HEK293T (cell line): ENCODE data around the gene NSMCE4A.
"Not testable (repeated sequence)": the region's sequence is repeated elsewhere in the genome, so short reads cannot be mapped to it uniquely, and the experiment has no call there.

Experiments used
- CTCF ChIA-PET: fragments of 350-600 bp; formaldehyde crosslinking; extraction: SDS; loops from one replicate; lab custom pipeline; 2021; ENCODE audit warnings: antibody characterized with exemption, inconsistent platforms; lab: Yijun Ruan, JAX
- POLR2A ChIA-PET: fragments of 350-600 bp; formaldehyde crosslinking; extraction: SDS; loops from one replicate; lab custom pipeline; 2020; ENCODE audit warnings: antibody characterized with exemption, inconsistent platforms; lab: Yijun Ruan, JAX
- DNase-seq: peaks from one replicate; pipeline ENCODE4 v3.0.0; 2012; ENCODE audit warnings: mixed read lengths; ENCODE audit errors: extremely low spot score
- ARNT ChIP-seq: fragments of 450-650 bp; IDR thresholded peaks from 2 replicates; pipeline ENCODE4 v1.6.1; 2017; ENCODE audit warnings: mild to moderate bottlenecking
- BHLHE40 ChIP-seq: fragments of 450-650 bp; IDR thresholded peaks from 2 replicates; pipeline ENCODE4 v1.6.1; 2016; ENCODE audit warnings: mild to moderate bottlenecking, moderate library complexity, borderline replicate concordance
- CTBP1 ChIP-seq: fragments of 450-650 bp; IDR thresholded peaks from 2 replicates; pipeline ENCODE4 v1.6.1; 2016; ENCODE audit warnings: borderline replicate concordance
- ELF4 ChIP-seq: fragments of 450-650 bp; IDR thresholded peaks from 2 replicates; pipeline ENCODE4 v1.6.1; 2017; ENCODE audit warnings: antibody characterized with exemption
- FOXA1 ChIP-seq: fragments of 450-650 bp; IDR thresholded peaks from 2 replicates; pipeline ENCODE4 v1.6.1; 2016; ENCODE audit warnings: mild to moderate bottlenecking
- FOXK2 ChIP-seq: fragments of 450-650 bp; IDR thresholded peaks from 2 replicates; pipeline ENCODE4 v1.6.1; 2016; ENCODE audit warnings: mild to moderate bottlenecking
- FOXM1 ChIP-seq: fragments of 450-650 bp; IDR thresholded peaks from 2 replicates; pipeline ENCODE4 v1.6.1; 2017; ENCODE audit warnings: mild to moderate bottlenecking, borderline replicate concordance
- HDGF ChIP-seq: fragments of 450-650 bp; IDR thresholded peaks from 2 replicates; pipeline ENCODE4 v1.6.1; 2017; ENCODE audit warnings: antibody characterized with exemption, borderline replicate concordance
- L3MBTL2 ChIP-seq: fragments of 450-650 bp; conservative IDR thresholded peaks from 2 replicates; pipeline ENCODE4 v1.6.1; 2016; ENCODE audit warnings: mild to moderate bottlenecking
- LEF1 ChIP-seq: fragments of 450-650 bp; IDR thresholded peaks from 2 replicates; pipeline ENCODE4 v1.6.1; 2017; ENCODE audit warnings: mild to moderate bottlenecking, borderline replicate concordance
- NFRKB ChIP-seq: fragments of 450-650 bp; IDR thresholded peaks from 2 replicates; pipeline ENCODE4 v1.6.1; 2016; ENCODE audit warnings: mild to moderate bottlenecking, moderate library complexity
- PKNOX1 ChIP-seq: fragments of 450-650 bp; IDR thresholded peaks from 2 replicates; pipeline ENCODE4 v1.6.1; 2016
- SP1 ChIP-seq: fragments of 450-650 bp; IDR thresholded peaks from 2 replicates; pipeline ENCODE4 v1.6.1; 2017
- SUZ12 ChIP-seq: fragments of 450-650 bp; IDR thresholded peaks from 2 replicates; pipeline ENCODE4 v1.6.1; 2016; ENCODE audit warnings: mild to moderate bottlenecking
- TARDBP ChIP-seq: fragments of 450-650 bp; IDR thresholded peaks from 2 replicates; pipeline ENCODE4 v1.6.1; 2016
- ZNF384 ChIP-seq: fragments of 450-650 bp; IDR thresholded peaks from 2 replicates; pipeline ENCODE4 v1.6.1; 2016

NSMCE4A gene

GRCh38 chr10:121921238-121921931, 53.6 kb downstream of the NSMCE4A start:
- ChIA-PET POLR2A (no interaction called here), CTCF (no interaction called here)
- TF ChIP-seq FOXK2 (no peak), SP1 (no peak), ARNT (no peak), LEF1 (no peak), BHLHE40 (no peak), TARDBP (no peak), L3MBTL2 (no peak), SUZ12 (no peak)
- DNase-seq = no peak

- CTCF ChIA-PET = no interaction called here
Measured at GRCh38 chr10:121919666-121920065, 55.4 kb downstream of the NSMCE4A start.

GRCh38 chr10:121918800-121919199, 56.2 kb downstream of the NSMCE4A start:
- CTCF ChIA-PET, DNase-seq, POLR2A ChIA-PET: not testable (repeated sequence)

More at GRCh38 chr10:121919666-121920065, 55.4 kb downstream of the NSMCE4A start:
- DNase-seq = no peak
- POLR2A ChIA-PET = no interaction called here
- no peak for TF ChIP-seq FOXA1
- no peak for TF ChIP-seq FOXM1
- no peak for TF ChIP-seq CTBP1
- TF ChIP-seq FOXK2 = no peak
- no peak for TF ChIP-seq ARNT
- TF ChIP-seq NFRKB = no peak
- no peak for TF ChIP-seq ELF4
- TF ChIP-seq BHLHE40 = no peak
- no peak for TF ChIP-seq LEF1
- no peak for TF ChIP-seq TARDBP
- TF ChIP-seq HDGF = no peak
- no peak for TF ChIP-seq ZNF384
- no peak for TF ChIP-seq L3MBTL2
- TF ChIP-seq PKNOX1 = no peak
- TF ChIP-seq SP1 = no peak
- no peak for TF ChIP-seq SUZ12

GRCh38 chr10:121914661-121915060, 60.4 kb downstream of the NSMCE4A start:
- POLR2A ChIA-PET = no interaction called here
- TF ChIP-seq ZNF384 (no peak), FOXA1 (no peak), PKNOX1 (no peak), NFRKB (no peak), SP1 (no peak), LEF1 (no peak), HDGF (no peak), CTBP1 (no peak), FOXK2 (no peak), ARNT (no peak), FOXM1 (no peak), BHLHE40 (no peak), ELF4 (no peak), SUZ12 (no peak), TARDBP (no peak), L3MBTL2 (no peak)
- CTCF ChIA-PET = no interaction called here
- DNase-seq = no peak

GRCh38 chr10:121911421-121911697, 63.7 kb downstream of the NSMCE4A start:
- ChIA-PET CTCF (no interaction called here), POLR2A (no interaction called here)
- DNase-seq = no peak
- no peak for TF ChIP-seq PKNOX1
- no peak for TF ChIP-seq ARNT
- TF ChIP-seq ZNF384 = no peak
- no peak for TF ChIP-seq HDGF
- TF ChIP-seq NFRKB = no peak
- TF ChIP-seq ELF4 = no peak
- TF ChIP-seq SP1 = no peak
- no peak for TF ChIP-seq TARDBP
- TF ChIP-seq SUZ12 = no peak
- TF ChIP-seq FOXK2 = no peak
- no peak for TF ChIP-seq CTBP1
- no peak for TF ChIP-seq FOXM1
- no peak for TF ChIP-seq BHLHE40
- no peak for TF ChIP-seq LEF1

GRCh38 chr10:121910673-121911420, 64.2 kb downstream of the NSMCE4A start:
- CTCF ChIA-PET = no interaction called here
- POLR2A ChIA-PET = no interaction called here
- TF ChIP-seq ARNT = no peak
- TF ChIP-seq CTBP1 = no peak
- no peak for TF ChIP-seq FOXM1
- TF ChIP-seq SUZ12 = no peak
- TF ChIP-seq FOXK2 = no peak
- TF ChIP-seq NFRKB = no peak
- TF ChIP-seq ZNF384 = no peak
- no peak for TF ChIP-seq BHLHE40
- no peak for DNase-seq
